H1 (cell line): ENCODE data around the gene SLC24A4. TPM values are rescaled to one million over a fixed set of nuclear protein-coding genes. Genes with fewer than 3 reads are reported as not detected.

Experiments
- BACH1 ChIP-seq: IDR thresholded peaks from 2 replicates; pipeline ENCODE4 v1.6.1; 2012; ENCODE audit warnings: low read length, improper control_type of control experiment
- JUN ChIP-seq: IDR thresholded peaks from 2 replicates; pipeline ENCODE4 v1.6.1; 2011; ENCODE audit warnings: low read depth, mild to moderate bottlenecking, improper control_type of control experiment, low read length
- JUND ChIP-seq: IDR thresholded peaks from 2 replicates; pipeline ENCODE4 v1.6.1; 2011; ENCODE audit warnings: mild to moderate bottlenecking, improper control_type of control experiment, low read length
- PHF8 ChIP-seq: fragments of 200-600 bp; sonication (generic); conservative IDR thresholded peaks from 2 replicates; pipeline ENCODE4 v1.7.1; 2012; ENCODE audit warnings: low read depth, mild to moderate bottlenecking, inconsistent platforms, low read length, moderate library complexity
- RAD21 ChIP-seq, 2 experiments: IDR thresholded peaks in 1 of 2; conservative IDR thresholded peaks in 1 of 2; 2 replicates each; pipeline ENCODE4 v1.6.1; 2011; ENCODE audit warnings: low read depth in 2 of 2, low read length in 2 of 2, improper control_type of control experiment in 1 of 2, inconsistent platforms in 1 of 2, mild to moderate bottlenecking in 1 of 2, moderate library complexity in 1 of 2
- SP1 ChIP-seq: IDR thresholded peaks from 2 replicates; pipeline ENCODE4 v1.6.1; 2011; ENCODE audit warnings: low read depth, low read length
- YY1 ChIP-seq: IDR thresholded peaks from 2 replicates; pipeline ENCODE4 v1.6.1; 2011; ENCODE audit warnings: low read depth, mild to moderate bottlenecking, low read length
- polyA plus RNA-seq, 7 experiments: library from polyadenylated mRNA; depleted of rRNA in 3 of 7; stranded (reverse) in 5 of 7; unstranded in 2 of 7; fragments of >200 nt in 5 of 7; fragments of 200-250 nt in 2 of 7; gene quantifications; 1 replicate in 5 of 7; 2 replicates in 1 of 7; 4 replicates in 1 of 7; pipeline versions ENCODE4 v1.2.1 to v1.2.3, GENCODE V29; 2011 to 2013; ENCODE audit warnings: missing spikeins in 2 of 7, mixed read lengths in 2 of 7
- total RNA-seq: library from RNA; stranded (reverse); fragmentation: NEBNext Ultra II Directional; extraction: Animal tissue kit (Norgen Biotek cat#: 25700); gene quantifications from 2 replicates; pipeline ENCODE4 v1.2.1, GENCODE V29; 2021

Gene SLC24A4
- total and polyA plus RNA-seq, 2 of the 8 experiments (the other 6 are each of a cell fraction or from before 2014, with no cell fraction given) = 0.27 to 0.89 TPM

DNA sequence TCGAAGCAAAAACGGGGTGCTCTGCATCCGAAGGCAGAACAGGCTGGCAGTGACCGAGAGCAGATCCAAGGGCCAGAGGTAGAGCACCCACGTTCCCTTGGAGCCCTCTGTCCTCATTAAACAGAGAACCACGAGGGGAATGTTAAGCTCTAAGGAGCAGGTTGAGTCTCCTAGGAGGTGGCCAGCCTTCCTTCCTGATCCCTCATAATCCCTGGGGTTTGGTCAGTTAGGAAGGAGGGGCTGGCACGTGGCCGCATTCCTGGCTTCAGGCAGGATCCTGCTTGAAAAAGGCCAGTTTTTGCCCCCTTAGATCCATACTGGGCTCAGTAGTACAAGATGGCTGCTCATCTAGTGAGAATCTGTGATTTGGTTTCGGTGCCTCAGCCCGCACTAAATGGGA is 57.2 kb downstream of the SLC24A4 start (continued):
- no peak for TF ChIP-seq PHF8
- no peak for TF ChIP-seq BACH1
- no peak for TF ChIP-seq YY1
- TF ChIP-seq SP1 = no peak
- no peak for TF ChIP-seq JUND
- no peak for TF ChIP-seq JUN
- TF ChIP-seq RAD21 (IDR thresholded peaks at IDR 0.05 in 1 of 2, conservative IDR thresholded peaks at IDR 0.05 in 1 of 2; ENCODE audit: low read depth in 2 of 2, low read length in 2 of 2) = no peak
- TF ChIP-seq, all 59 proteins: peak for 0
